Stimulated activated CD8-positive, alpha-beta memory T cell treated with anti-CD3 and anti-CD28 coated beads, Interleukin-15, amount 100 ng/mL, for 48 hours (primary cell): ENCODE data around the gene VWA5B1.
"Not testable (repeated sequence)": the region's sequence is repeated elsewhere in the genome, so short reads cannot be mapped to it uniquely, and the experiment has no call there.

ENCODE experiments used
- DNase-seq, 2 donors: peaks; one replicate each; pipeline ENCODE4 v3.0.0-alpha.2; 2020; ENCODE audit warnings: low read depth in 2 of 2

Gene VWA5B1

GRCh38 chr1:20290624-20291597, at the start of gene VWA5B1:
Gene VWA5B1 (plus strand): TSS chr1:20290875. CDS start chr1:20310602, 19,727 bp downstream.
- DNase-seq, result no peak

- no peak for DNase-seq
Measured at GRCh38 chr1:20242890-20243479, 47.7 kb upstream of the VWA5B1 start.

GRCh38 chr1:20248971-20249612, 41.6 kb upstream of the VWA5B1 start:
- peak; percentile 15 to 23 for DNase-seq

GRCh38 chr1:20250340-20250989, 40.2 kb upstream of the VWA5B1 start:
- DNase-seq, result no peak

- DNase-seq, result no peak
Measured at GRCh38 chr1:20252587-20252986, 38.1 kb upstream of the VWA5B1 start.

- DNase-seq, result no peak
Measured at GRCh38 chr1:20255666-20256065, 35.0 kb upstream of the VWA5B1 start.

- no peak for DNase-seq
Measured at GRCh38 chr1:20259646-20260045, 31.0 kb upstream of the VWA5B1 start.

GRCh38 chr1:20261095-20261494, 29.6 kb upstream of the VWA5B1 start:
- DNase-seq, result no peak

GRCh38 chr1:20262810-20263534, 27.7 kb upstream of the VWA5B1 start:
- no peak for DNase-seq

GRCh38 chr1:20265250-20265649, 25.4 kb upstream of the VWA5B1 start:
- no peak for DNase-seq

GRCh38 chr1:20266141-20266540, 24.5 kb upstream of the VWA5B1 start:
- DNase-seq, result no peak

GRCh38 chr1:20266642-20267041, 24.0 kb upstream of the VWA5B1 start:
- no peak for DNase-seq

- DNase-seq, result no peak
Measured at GRCh38 chr1:20271498-20272400, 18.9 kb upstream of the VWA5B1 start.

GRCh38 chr1:20273716-20274115, 17.0 kb upstream of the VWA5B1 start:
- not testable (repeated sequence) for DNase-seq

- no peak for DNase-seq
Measured at GRCh38 chr1:20275319-20275925, 15.3 kb upstream of the VWA5B1 start.

- no peak for DNase-seq
Measured at GRCh38 chr1:20276485-20277159, 14.1 kb upstream of the VWA5B1 start.

GRCh38 chr1:20278692-20279130, 12.0 kb upstream of the VWA5B1 start:
- no peak for DNase-seq

- no peak for DNase-seq
Measured at GRCh38 chr1:20279509-20279908, 11.2 kb upstream of the VWA5B1 start.

- DNase-seq, result no peak
Measured at GRCh38 chr1:20280341-20280740, 10.3 kb upstream of the VWA5B1 start.
